ENCODE results near the gene HSPB6.
"Not testable (repeated sequence)": the region's sequence is repeated elsewhere in the genome, so short reads cannot be mapped to it uniquely, and the experiment has no call there.

The HSPB6 gene

DNA sequence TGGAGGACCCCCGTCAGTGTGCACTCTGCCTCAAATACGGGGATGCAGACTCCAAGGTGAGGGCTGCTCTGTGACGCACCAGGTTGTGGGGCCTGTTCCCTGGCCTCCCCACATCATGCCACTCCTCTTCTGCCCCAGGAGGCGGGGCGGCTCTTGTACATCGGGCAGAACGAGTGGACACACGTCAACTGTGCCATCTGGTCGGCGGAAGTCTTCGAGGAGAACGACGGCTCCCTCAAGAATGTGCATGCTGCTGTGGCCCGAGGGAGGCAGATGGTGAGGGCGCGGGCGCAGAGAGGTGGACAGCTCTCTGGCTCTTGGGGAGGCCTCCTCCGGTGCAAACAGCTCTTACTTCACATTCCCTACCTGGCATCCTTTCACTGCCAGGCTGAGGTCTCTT is 27.8 kb downstream of the HSPB6 start:
- DNase-seq = no peak

DNA sequence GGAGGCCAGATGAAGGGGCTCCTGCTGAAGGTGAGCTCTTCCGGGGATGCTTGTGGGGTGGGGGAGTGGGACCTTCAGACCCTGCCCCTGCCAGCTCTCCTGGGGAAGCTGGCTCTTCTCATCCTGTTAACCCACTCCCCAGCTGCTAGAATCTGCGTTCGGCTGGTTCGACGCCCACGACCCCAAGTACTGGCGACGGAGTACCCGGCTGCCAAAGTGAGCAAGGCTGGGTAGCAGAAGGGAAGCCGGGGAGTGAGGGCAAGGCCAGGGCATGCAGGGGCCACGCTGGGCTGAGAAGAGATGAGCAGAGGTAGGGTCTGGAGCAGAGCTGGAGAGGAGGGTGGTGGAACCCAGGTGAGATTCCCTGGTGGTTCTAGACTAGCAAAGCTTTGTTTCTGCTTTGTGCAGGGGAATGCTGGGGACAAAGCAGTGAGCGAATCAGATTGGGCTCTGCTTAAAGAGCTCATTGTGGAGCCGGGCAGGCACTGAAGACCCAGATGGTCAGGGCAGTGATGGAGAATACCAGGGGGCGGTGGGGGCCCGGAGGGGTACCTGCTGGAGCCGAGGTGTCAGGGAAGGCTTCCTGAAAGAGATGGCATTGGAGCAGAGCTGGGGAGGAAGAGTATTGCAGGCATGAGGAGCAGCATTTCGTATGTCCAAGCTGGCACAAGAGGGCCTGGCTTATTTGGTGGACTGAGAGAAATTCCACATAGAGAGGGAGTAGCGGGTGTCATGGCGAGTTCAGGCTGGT is 28.7 kb downstream of the HSPB6 start:
- DNase-seq = no peak

DNA sequence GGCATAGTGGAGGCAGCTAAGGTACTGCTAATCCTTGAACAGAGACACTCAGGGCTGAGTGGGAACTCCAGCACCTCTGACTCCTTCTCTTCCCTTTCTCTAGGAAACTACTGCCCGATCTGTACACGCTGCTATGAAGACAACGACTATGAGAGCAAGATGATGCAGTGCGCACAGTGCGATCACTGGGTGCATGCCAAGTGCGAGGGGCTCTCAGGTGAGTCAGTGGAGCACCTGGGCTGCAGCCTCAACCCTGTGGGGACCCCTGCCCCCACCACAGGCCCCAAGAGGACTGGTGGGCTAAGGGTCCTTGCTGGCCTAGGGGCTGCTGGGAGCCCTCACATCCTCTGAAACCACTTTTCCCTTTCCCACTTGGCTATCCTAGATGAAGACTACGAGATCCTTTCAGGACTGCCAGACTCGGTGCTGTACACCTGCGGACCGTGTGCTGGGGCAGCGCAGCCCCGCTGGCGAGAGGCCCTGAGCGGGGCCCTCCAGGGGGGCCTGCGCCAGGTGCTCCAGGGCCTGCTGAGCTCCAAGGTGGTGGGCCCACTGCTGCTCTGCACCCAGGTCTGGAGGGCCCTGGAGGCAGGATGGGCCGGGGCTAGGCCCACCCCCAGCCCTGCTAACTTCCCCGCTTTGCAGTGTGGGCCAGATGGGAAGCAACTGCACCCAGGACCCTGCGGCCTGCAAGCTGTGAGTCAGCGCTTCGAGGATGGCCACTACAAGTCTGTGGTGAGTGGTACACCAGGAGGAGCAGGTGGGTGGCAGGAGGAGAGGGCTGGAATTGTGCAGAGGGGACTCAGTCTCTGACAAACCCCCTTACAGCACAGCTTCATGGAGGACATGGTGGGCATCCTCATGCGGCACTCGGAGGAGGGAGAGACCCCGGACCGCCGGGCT is 29.5 kb downstream of the HSPB6 start:
- DNase-seq = no peak

DNA sequence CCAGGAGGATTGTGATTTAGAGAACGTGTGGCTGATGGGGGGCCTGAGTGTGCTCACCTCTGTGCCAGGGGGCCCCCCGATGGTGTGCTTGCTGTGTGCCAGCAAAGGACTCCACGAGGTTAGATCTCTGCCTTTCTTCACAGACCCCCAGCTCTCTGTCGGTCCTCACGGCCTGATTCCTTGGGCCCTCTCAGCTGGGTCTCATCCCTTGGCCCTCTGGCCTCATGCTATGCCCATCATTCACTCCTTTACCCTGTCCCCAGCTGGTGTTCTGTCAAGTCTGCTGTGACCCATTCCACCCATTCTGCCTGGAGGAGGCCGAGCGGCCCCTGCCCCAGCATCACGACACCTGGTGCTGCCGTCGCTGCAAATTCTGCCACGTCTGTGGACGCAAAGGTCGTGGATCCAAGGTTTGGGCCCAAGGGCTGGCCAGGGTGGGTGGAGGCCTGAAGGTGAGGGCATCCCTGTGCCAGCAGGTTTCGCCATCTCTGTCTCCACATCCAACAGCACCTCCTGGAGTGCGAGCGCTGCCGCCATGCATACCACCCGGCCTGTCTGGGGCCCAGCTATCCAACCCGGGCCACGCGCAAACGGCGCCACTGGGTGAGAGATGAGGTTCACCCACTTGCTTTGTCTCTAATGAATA is 31.5 kb downstream of the HSPB6 start:
- no peak for DNase-seq

DNA sequence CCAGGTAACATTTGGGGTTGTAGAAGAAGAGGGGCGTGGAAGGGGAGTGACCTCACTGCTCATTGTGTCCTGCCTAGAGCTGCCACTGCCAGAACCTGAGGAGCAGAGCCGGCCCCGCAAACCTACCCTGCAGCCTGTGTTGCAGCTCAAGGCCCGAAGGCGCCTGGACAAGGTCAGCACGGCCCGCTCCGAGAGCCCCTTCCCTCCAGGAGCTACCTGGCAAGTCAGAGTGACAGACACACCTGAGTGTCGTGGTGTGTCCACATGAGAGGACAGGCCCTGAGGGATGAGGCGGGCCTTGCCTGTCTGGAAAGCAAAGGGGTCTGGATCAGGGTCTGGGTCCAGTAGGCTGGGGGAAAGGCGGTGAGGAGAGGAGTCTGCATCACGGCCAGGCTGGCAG is 32.3 kb downstream of the HSPB6 start:
- DNase-seq = no peak

DNA sequence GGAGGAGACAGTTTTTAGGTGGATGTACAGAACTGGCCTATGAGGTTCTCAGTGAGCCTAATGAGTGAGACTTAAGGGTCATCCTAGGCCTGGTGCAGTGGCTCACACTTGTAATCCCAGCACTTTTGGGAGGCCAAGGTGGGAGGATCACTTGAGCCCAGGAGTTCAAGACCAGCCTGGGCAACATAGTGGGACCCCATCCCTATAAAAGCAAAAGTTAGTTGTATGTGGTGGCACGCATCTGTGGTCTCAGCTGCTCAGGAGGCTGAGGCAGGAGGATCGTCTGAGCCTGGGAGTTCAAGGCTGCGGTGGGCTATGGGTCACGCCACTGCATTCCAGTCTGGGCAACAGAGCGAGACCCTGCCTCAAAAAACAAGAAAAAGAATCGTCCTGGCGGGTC is 32.7 kb downstream of the HSPB6 start:
- not testable (repeated sequence) for DNase-seq

DNA sequence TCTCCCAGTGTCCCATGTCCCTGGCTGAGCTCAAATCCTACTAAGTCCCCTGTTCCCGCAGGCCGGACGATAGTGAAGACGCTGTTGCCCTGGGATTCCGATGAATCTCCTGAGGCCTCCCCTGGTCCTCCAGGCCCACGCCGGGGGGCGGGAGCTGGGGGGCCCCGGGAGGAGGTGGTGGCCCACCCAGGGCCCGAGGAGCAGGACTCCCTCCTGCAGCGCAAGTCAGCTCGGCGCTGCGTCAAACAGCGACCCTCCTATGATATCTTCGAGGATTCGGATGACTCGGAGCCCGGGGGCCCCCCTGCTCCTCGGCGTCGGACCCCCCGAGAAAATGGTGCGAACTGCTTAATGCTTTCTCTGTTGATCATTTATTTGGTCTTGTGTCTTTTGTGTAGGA is 33.2 kb downstream of the HSPB6 start:
- no peak for DNase-seq

DNA sequence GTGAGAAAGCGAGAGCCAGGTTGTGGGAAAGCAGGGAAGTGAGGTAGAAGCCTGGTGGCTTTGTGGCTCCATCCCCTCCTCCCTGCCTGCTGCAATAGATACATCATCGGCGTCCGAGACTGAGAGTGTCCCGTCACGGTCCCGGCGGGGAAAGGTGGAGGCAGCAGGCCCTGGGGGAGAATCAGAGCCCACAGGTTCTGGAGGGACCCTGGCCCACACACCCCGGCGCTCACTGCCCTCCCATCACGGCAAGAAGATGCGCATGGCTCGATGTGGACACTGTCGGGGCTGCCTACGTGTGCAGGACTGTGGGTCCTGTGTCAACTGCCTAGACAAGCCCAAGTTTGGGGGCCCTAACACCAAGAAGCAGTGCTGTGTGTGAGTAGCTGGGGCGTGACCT is 33.9 kb downstream of the HSPB6 start:
- DNase-seq = no peak

DNA sequence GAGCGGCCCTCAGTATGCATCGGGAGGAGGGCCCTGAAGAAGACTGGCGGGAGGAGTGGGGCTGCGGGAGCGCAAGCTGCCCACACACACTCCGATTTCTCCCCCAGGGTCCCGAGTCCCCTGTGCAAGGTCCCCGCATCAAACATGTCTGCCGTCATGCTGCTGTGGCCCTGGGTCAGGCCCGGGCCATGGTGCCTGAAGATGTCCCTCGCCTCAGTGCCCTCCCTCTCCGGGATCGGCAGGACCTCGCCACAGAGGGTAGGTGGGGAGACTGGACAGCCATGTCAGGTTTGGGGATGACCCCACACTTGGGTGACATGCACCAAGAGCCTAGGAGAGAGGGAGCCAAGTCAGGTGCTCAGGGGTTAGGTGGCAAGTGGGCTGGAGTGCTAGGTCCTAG is 34.4 kb downstream of the HSPB6 start:
- DNase-seq = no peak

DNA sequence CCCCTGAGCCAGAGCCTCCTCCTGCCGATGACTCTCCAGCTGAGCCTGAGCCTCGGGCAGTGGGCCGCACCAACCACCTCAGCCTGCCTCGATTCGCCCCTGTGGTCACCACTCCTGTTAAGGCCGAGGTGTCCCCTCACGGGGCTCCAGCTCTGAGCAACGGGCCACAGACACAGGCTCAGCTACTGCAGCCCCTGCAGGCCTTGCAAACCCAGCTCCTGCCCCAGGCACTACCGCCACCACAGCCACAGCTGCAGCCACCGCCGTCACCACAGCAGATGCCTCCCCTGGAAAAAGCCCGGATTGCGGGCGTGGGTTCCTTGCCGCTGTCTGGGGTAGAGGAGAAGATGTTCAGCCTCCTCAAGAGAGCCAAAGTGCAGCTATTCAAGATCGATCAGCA is 35.5 kb downstream of the HSPB6 start:
- DNase-seq = no peak

DNA sequence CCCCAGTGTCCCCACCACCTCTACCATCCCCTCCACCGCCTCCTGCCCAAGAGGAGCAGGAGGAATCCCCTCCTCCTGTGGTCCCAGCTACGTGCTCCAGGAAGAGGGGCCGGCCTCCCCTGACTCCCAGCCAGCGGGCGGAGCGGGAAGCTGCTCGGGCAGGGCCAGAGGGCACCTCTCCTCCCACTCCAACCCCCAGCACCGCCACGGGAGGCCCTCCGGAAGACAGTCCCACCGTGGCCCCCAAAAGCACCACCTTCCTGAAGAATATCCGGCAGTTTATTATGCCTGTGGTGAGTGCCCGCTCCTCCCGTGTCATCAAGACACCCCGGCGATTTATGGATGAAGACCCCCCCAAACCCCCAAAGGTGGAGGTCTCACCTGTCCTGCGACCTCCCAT is 36.2 kb downstream of the HSPB6 start:
- DNase-seq = no peak

DNA sequence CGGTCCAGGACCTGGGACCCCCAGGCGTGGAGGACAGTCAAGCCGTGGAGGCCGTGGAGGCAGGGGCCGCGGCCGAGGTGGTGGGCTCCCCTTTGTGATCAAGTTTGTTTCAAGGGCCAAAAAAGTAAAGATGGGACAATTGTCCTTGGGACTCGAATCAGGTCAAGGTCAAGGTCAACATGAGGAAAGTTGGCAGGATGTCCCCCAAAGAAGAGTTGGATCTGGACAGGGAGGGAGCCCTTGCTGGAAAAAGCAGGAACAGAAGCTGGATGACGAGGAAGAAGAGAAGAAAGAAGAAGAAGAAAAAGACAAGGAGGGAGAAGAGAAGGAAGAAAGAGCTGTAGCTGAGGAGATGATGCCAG is 36.7 kb downstream of the HSPB6 start:
- no peak for DNase-seq

DNA sequence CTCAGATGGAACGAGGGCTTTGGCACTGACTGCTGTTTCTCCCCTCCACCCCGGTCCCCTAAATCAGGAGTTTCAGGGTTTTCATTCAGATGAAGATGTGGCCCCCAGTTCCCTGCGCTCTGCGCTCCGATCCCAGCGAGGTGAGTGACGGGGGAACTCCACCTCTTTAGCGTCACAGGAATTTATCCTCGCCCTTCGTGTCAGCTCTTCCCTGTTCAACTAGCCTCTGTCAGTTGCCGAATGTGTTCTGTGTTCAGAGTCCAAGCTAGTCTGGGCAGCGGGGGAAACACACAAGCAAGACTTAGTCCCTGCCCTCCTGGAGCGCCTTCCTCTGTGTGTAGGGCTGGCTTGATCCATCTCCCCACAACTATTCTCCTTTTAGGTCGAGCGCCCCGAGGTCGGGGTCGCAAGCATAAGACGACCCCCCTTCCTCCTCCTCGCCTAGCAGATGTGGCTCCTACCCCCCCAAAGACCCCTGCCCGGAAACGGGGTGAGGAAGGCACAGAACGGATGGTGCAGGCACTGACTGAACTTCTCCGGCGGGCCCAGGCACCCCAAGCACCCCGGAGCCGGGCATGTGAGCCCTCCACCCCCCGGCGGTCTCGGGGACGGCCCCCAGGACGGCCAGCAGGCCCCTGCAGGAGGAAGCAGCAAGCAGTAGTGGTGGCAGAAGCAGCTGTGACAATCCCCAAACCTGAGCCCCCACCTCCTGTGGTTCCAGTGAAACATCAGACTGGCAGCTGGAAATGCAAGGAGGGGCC is 37.2 kb downstream of the HSPB6 start:
- no peak for DNase-seq

DNA sequence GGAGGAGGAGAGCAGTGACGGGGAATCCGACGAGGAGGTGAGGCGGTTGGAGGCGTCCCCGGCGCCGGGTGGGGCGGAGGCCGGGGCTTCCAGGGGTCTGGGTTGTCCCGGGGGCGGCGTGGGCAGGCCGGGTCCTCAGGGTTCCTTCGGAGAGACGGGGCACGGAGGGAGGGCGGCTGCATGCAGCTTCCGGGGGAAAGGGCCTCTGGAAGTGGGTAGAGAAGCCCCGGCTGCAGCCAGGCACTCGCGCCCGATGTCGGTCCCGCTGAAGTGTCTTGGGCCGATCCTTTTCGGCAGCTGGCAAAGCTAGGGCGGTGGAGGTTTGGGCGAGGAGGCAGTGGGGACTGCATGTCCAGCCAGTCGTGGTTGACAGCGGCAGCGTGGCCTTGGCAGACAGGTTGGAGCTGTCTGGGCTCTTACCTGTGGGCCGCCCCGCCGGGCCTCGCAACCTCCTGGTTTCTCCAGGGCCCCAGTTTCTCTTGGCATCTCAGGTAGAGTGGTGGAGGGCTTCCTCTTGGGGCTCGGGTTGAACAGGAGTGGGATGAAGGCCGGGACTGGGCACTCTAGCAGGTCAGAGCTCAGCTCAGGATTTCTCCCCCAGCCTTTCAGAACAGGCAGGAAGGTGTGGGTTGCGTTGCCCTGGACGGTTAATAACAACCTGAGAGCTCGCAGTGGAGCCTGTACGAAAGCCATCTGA is 38.3 kb downstream of the HSPB6 start:
- no peak for DNase-seq

DNA sequence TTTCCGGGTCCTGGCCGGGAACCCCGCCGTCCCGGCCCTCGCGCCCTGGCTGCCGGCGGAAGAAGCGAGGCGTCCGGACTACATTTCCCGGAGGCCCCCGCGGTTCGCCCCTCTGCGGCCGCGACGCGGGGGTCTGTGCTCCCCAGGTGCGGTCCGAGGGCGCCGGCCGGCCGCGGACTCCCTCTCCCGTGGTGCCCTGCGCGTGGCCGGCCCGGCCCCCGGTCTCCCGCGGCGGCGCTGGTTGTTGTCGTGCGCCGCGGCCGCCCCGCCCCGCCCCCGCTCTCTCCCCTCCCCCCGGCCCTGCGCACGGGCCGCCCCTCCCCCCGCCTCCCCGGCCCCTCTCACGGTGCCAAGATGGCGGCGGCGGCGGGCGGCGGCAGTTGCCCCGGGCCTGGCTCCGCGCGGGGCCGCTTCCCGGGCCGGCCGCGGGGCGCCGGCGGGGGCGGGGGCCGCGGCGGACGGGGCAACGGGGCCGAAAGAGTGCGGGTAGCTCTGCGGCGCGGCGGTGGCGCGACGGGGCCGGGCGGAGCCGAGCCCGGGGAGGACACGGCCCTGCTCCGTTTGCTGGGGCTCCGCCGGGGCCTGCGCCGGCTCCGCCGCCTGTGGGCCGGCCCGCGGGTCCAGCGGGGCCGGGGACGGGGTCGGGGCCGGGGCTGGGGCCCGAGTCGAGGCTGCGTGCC is 39.0 kb downstream of the HSPB6 start, which contains the start of gene KMT2B:
TSS of gene KMT2B (plus strand) at position 339 of the 680 bp plus-strand sequence. CDS start at position 355, 16 bp downstream.
- DNase-seq = peak in 1 of 2 experiments; percentile 78

DNA sequence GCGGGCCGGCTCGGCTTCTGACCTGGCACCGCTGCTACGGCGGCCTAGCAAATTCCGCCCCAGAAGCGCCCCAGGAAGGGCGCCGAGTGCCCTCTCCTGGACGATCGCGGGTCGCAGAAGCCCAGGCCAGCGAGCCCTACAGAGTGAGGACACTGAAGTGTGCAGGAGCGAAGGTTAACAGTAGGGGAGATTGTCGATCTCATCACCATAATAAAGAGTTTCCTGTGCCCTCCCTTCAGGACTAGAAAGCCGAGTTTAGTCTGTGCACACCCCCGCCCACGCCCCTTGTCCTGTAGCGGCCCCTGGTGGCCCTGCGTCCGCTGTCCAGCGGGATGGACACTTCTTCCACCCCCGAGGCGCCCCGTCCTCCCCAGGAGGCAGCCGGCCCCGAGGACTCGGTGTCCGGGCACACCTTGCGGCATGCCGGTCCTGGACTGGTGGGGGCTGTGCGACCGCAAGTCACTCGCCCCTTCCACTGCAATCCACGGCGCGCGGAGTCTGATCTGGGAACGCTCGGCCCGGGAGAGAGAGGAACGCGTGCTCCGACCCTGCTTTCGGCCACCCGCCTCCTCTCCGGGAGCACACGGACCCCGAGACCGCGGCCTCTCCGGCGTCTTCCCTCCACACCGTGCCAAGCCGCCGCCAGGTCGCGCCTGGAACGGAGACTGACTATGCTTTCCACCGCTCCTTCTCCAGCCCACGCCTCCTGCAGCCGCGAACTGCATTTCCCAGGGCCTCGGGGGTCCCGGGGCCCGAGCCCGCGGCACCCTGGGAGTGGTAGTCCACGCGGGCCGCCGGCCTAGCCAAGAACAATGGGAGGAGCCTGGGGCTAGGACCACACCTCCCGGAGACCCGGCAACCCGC is 39.8 kb downstream of the HSPB6 start:
- peak; percentile 91 to 98 for DNase-seq

DNA sequence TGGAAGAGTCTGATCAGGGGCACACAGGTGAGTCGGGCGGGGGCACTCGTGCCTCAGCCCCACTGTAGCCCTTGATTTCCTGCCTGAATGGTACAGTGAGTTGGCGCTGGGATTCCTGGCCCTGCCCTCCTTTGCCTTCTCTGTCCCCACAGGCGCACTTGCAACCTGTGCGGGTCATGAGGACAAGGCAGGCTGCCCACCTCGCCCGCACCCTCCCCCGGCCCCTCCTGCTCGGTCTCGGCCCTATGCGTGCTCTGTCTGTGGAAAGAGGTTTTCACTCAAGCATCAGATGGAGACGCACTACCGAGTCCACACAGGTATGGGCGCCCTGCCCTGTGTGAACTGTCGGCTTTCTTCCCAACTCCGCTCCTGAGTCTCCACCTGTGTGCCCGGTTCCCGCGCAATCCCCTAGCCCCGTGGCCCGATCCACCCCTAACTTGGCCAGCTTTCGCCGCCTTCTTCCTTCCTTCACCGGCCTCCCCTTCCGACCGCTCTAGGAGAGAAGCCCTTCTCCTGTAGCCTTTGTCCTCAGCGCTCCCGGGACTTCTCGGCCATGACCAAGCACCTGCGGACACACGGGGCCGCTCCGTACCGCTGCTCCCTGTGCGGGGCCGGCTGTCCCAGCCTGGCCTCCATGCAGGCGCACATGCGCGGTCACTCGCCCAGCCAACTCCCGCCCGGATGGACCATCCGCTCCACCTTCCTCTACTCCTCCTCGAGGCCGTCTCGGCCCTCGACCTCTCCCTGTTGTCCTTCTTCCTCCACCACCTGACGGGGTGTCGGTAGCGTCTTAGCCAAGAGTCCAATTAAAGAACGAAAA is 40.6 kb downstream of the HSPB6 start:
- DNase-seq = peak in 1 of 2 experiments; percentile 60

DNA sequence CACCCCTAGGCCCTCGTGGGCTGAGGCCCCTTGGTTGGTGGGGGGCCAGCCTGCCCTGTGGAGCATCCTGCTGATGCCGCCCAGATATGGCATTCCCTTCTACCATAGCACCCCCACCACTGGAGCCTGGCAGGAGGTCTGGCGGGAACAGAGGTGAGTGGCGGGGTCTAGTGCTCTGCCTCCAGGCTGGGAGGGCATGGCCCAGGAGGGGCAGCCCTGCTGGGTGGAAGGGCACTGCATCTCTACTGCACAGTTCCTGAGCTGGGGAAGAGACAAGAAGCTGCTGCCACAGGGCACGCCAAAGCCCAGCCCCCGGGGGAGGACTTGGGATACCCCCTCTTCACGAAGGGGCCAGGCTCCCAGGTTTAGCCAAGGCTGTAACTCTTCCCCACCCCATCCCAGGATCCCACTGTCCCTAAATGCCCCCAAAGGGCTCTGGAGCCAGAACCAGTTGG is 41.4 kb downstream of the HSPB6 start:
- no peak for DNase-seq

DNA sequence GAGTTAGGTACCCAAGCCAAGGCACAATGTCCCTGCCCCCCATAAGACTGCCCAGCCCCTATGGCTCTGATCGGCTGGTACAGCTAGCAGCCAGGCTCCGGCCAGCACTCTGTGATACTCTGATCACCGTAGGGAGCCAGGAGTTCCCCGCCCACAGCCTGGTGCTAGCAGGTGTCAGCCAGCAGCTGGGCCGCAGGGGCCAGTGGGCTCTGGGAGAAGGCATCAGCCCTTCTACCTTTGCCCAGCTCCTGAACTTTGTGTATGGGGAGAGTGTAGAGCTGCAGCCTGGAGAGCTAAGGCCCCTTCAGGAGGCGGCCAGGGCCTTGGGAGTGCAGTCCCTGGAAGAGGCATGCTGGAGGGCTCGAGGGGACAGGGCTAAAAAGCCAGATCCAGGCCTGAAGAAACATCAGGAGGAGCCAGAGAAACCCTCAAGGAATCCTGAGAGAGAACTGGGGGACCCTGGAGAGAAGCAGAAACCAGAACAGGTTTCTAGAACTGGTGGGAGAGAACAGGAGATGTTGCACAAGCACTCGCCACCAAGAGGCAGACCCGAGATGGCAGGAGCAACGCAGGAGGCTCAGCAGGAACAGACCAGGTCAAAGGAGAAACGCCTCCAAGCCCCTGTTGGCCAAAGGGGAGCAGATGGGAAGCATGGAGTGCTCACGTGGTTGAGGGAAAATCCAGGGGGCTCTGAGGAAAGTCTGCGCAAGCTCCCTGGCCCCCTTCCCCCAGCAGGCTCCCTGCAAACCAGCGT is 42.1 kb downstream of the HSPB6 start:
- no peak for DNase-seq

Data from NCI-H187 (cell line).